ENCODE measurements around the gene ZNF525. TPM values are rescaled to one million over a fixed set of nuclear protein-coding genes. Genes with fewer than 3 reads are reported as not detected.
A peak's percentile ranks its signal among the peaks of the same experiment; 100 is the strongest.

Gene ZNF525
- total and polyA plus RNA-seq, 9 of the 15 experiments (the other 6 are each of a cell fraction or from before 2014, with no cell fraction given): 1.5 to 12.0 (median 6.7) TPM

DNA sequence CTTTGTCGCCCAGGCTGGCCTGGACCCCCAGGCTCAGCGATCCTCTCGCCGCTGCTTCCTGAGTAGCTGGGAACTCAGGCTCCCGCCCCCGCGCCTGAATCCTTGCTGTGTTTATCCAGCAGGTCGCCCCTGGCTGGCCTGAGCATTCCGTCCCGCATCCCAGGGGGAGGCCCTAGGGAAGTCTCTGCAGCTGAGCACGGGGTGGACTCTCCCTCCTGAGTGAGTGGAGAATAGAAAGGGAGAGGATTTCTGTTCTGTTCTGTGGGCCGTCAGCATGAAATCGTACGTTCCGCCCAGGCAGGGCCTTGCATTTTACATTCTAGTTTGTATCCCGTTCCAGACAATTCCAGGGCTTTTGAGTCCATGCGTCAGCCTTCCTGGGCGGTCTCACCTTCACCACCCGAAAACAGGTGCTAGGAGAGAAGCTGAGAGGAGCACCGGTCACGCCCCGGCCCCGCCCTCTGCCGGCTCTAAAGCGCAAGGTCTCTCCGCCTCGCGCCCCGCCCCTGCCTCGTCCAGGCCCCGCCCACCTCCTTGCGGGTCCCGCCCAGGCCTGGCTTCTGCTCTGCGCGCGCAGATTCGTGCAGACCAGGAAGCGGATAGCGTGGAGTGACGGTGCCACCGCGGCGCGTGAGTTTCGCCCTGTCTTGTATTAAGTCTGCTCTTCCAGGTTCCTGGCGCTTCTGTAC lies 66.0 kb downstream of the ZNF525 start, which contains the start of gene ZNF761:
TSS of gene ZNF761 (plus strand) at position 586 of the 689 bp plus-strand sequence. CDS start 15,285 bp downstream, outside the sequence.
- Histone ChIP-seq H3K79me2 (ENCODE audit: control insufficient read depth, insufficient read depth, low read length) (peaks cover 17% of the 10 kb centered on the region), H3K4me2 (ENCODE audit: insufficient read depth, low read length) (peak within 1 kb of the TSS; percentile 89), H3K36me3 (ENCODE audit: control insufficient read depth, insufficient read depth, low read length) (peaks cover 32% of the 10 kb centered on the region), H3K27me3 (ENCODE audit: control insufficient read depth in 2 of 2, insufficient read depth in 2 of 2, low read length in 2 of 2) (no peaks in the 10 kb centered on the region), H3K9me1 (ENCODE audit: control insufficient read depth, insufficient read depth, low read length) (no peaks in the 10 kb centered on the region), H3K9ac (ENCODE audit: insufficient read depth in 1 of 2, low read depth in 2 of 2, low read length in 2 of 2) (peak within 1 kb of the TSS; percentile 97 to 99), H3K4me3 (peak within 1 kb of the TSS; percentile 93), H3K27ac (ENCODE audit: extremely low read depth, low read depth, low read length) (peak within 1 kb of the TSS; percentile 84), H2AFZ (ENCODE audit: low read depth, low read length) (peak within 1 kb of the TSS; percentile 89), H4K20me1 (replicated peaks; ENCODE audit: control insufficient read depth, insufficient read depth, low read length) (no peaks in the 10 kb centered on the region), H3K4me1 (replicated peaks in 1 of 2; ENCODE audit: control insufficient read depth in 2 of 2, insufficient read depth in 2 of 2, low read length in 2 of 2) (peaks cover 0 to 10% of the 10 kb centered on the region in 2 experiments; a peak in 2 of 5 replicates), H3K9me3 (replicated peaks; ENCODE audit: control insufficient read depth, insufficient read depth, low read depth, low read length) (no peaks in the 10 kb centered on the region)
- WGBS (ENCODE audit: insufficient coverage, low coverage, missing lambda C conversion rate): 13% methylated on average over 21 of the region's 46 CpGs
- DNase-seq (ENCODE audit: extremely low read depth in 1 of 4, low spot score in 3 of 4) (peak; percentile 93 to 97 (median 96)), FAIRE-seq (peak; percentile 85), ATAC-seq (peak; percentile 100)
- ChIA-PET CTCF (ENCODE audit: low intra/inter-chr PET ratio) (no interaction called here), POLR2A (interaction anchor here (0.7 kb wide), 2 partner anchors 206 to 1634 kb away, joined by 3 to 4 read pairs; no protein-coding TSS in a partner anchor)
- BruUV-seq (replicated peaks): no TSS peak
- in situ Hi-C loops (cut with MboI): no loop called here
- intact Hi-C loops (cut with micrococcal nuclease): no loop called here
- TF ChIP-seq, protein P1, sequence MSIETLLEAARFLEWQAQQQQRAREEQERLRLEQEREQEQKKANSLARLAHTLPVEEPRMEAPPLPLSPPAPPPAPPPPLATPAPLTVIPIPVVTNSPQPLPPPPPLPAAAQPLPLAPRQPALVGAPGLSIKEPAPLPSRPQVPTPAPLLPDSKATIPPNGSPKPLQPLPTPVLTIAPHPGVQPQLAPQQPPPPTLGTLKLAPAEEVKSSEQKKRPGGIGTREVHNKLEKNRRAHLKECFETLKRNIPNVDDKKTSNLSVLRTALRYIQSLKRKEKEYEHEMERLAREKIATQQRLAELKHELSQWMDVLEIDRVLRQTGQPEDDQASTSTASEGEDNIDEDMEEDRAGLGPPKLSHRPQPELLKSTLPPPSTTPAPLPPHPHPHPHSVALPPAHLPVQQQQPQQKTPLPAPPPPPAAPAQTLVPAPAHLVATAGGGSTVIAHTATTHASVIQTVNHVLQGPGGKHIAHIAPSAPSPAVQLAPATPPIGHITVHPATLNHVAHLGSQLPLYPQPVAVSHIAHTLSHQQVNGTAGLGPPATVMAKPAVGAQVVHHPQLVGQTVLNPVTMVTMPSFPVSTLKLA (conservative IDR thresholded peaks at IDR 0.05): peak; percentile 65 to 85
- TF ChIP-seq ELF1 (tag; IDR thresholded peaks at IDR 0.05) (peak; percentile 89), SP1 (CRISPR knock-in tag; IDR thresholded peaks at IDR 0.05) (peak; percentile 80), SAP30 (IDR thresholded peaks at IDR 0.05; ENCODE audit: borderline replicate concordance, insufficient read depth, low read depth, low read length, poor library complexity, severe bottlenecking) (peak; percentile 42), ELF2 (CRISPR knock-in tag; IDR thresholded peaks at IDR 0.05) (peak; percentile 92), TAF1 (IDR thresholded peaks at IDR 0.05; ENCODE audit: control insufficient read depth, extremely low read depth, insufficient read depth, low read length, severe bottlenecking) (peak; percentile 78), CXXC5 (CRISPR knock-in tag; IDR thresholded peaks at IDR 0.05) (peak; percentile 66; the same call in 1 of the 2 replicates), POLR2G (IDR thresholded peaks at IDR 0.05; ENCODE audit: low read depth, low read length) (peak; percentile 87), ZKSCAN1 (IDR thresholded peaks at IDR 0.05; ENCODE audit: low read depth, low read length) (no peak), MYC (IDR thresholded peaks at IDR 0.05; ENCODE audit: low read depth, low read length) (peak; percentile 78), MYC (CRISPR knock-in tag; IDR thresholded peaks at IDR 0.05; ENCODE audit: borderline replicate concordance, low read depth) (no peak), NR1H2 (CRISPR knock-in tag; IDR thresholded peaks at IDR 0.05) (no peak), MXI1 (IDR thresholded peaks at IDR 0.05; ENCODE audit: low read depth, low read length) (0 out of 2 replicates have a peak, but pooled peaks have one; percentile 42), FOSL1 (tag; conservative IDR thresholded peaks at IDR 0.05) (no peak), OTX1 (CRISPR knock-in tag; IDR thresholded peaks at IDR 0.05) (no peak), ZNF124 (CRISPR knock-in tag; IDR thresholded peaks at IDR 0.05) (no peak), ZNF263 (CRISPR knock-in tag; IDR thresholded peaks at IDR 0.05; ENCODE audit: borderline replicate concordance) (peak; percentile 29; the same call in 1 of the 2 replicates), POLR2A (conservative IDR thresholded peaks at IDR 0.05) (peak; percentile 93), L3MBTL2 (IDR thresholded peaks at IDR 0.05) (peak; percentile 55; the same call in 1 of the 2 replicates), NCOA4 (IDR thresholded peaks at IDR 0.05; ENCODE audit: partially characterized antibody) (no peak)
- TF ChIP-seq, protein P2, sequence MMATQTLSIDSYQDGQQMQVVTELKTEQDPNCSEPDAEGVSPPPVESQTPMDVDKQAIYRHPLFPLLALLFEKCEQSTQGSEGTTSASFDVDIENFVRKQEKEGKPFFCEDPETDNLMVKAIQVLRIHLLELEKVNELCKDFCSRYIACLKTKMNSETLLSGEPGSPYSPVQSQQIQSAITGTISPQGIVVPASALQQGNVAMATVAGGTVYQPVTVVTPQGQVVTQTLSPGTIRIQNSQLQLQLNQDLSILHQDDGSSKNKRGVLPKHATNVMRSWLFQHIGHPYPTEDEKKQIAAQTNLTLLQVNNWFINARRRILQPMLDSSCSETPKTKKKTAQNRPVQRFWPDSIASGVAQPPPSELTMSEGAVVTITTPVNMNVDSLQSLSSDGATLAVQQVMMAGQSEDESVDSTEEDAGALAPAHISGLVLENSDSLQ (IDR thresholded peaks at IDR 0.05): peak; percentile 30; the same call in 1 of the 2 replicates

All from K562 (cell line).